Suprapubic skin (tissue), 4 donors: Measurements from ENCODE around the gene LRBA. TPM values are rescaled to one million over a fixed set of nuclear protein-coding genes. Genes with fewer than 3 reads are reported as not detected.
"Not testable (repeated sequence)": the region's sequence is repeated elsewhere in the genome, so short reads cannot be mapped to it uniquely, and the experiment has no call there.

Experiments
- DNase-seq, 2 donors: peaks; one replicate each; pipeline ENCODE4 v3.0.0-alpha.2; 2019; ENCODE audit warnings: low spot score in 2 of 2
- H3K27ac ChIP-seq: fragments of 200-600 bp; sonication (generic); one replicate; pipeline ENCODE4 v1.5.1; 2019
- H3K27me3 ChIP-seq: fragments of 200-600 bp; sonication (generic); one replicate; pipeline ENCODE4 v1.5.1; 2019
- H3K36me3 ChIP-seq: fragments of 200-600 bp; sonication (generic); one replicate; pipeline ENCODE4 v1.5.1; 2019
- H3K4me1 ChIP-seq: fragments of 200-600 bp; sonication (generic); one replicate; pipeline ENCODE4 v1.5.1; 2019
- H3K4me3 ChIP-seq: fragments of 200-600 bp; sonication (generic); one replicate; pipeline ENCODE4 v1.5.1; 2019; ENCODE audit warnings: mild to moderate bottlenecking
- H3K9me3 ChIP-seq: fragments of 200-600 bp; sonication (generic); one replicate; pipeline ENCODE4 v1.5.1; 2019
- CTCF ChIP-seq, 2 donors: fragments of 200-600 bp in 1 of 2; fragments of 450-650 bp in 1 of 2; sonication (generic) in 1 of 2; IDR thresholded peaks; one replicate each; pipeline ENCODE4 v1.5.1; 2016 to 2019; ENCODE audit warnings: antibody characterized with exemption in 2 of 2, mild to moderate bottlenecking in 1 of 2, moderate library complexity in 1 of 2
- EP300 ChIP-seq: sonication (generic); formaldehyde crosslinking; IDR thresholded peaks from one replicate; pipeline ENCODE4 v1.6.1; 2017; ENCODE audit warnings: antibody characterized with exemption
- POLR2A ChIP-seq, 2 donors: fragments of 450-650 bp; IDR thresholded peaks; one replicate each; pipeline ENCODE4 v1.6.1; 2017; ENCODE audit warnings: antibody characterized with exemption in 2 of 2, mild to moderate bottlenecking in 2 of 2, moderate library complexity in 2 of 2
- POLR2AphosphoS5 ChIP-seq, 3 donors: sonication (generic); formaldehyde crosslinking; IDR thresholded peaks; one replicate each; pipeline ENCODE4 v1.6.1; 2017; ENCODE audit warnings: antibody characterized with exemption in 3 of 3
- WGBS: methylation state at CpG from one replicate; pipeline ENCODE4 v1.1.5; 2018; 5-methylcytosine and 5-hydroxymethylcytosine counted together
- total RNA-seq, 4 donors: library from RNA; depleted of rRNA; stranded (reverse); fragments of >200 nt; gene quantifications; one replicate each; pipeline ENCODE4 v1.1.0, GENCODE V29; 2016

LRBA gene
- total RNA-seq, 4 donors from 2014 or later, result 64.6 to 128 (median 81.0) TPM

- Histone ChIP-seq H3K27ac (no peak overlapping the region), H3K4me1 (no peaks in the 10 kb centered on the region), H3K9me3 (no peaks in the 10 kb centered on the region), H3K4me3 (no peak overlapping the region), H3K36me3 (no peaks in the 10 kb centered on the region), H3K27me3 (no peaks in the 10 kb centered on the region)
- TF ChIP-seq POLR2A (IDR thresholded peaks at IDR 0.05) (no peak), EP300 (no peak), CTCF (IDR thresholded peaks at IDR 0.05) (no peak), POLR2AphosphoS5 (IDR thresholded peaks at IDR 0.05) (no peak)
- 93% methylated on average over 10 of the region's 10 CpGs for WGBS
- DNase-seq, result no peak
Measured at GRCh38 chr4:151029537-151029936, 14.5 kb upstream of the LRBA start.

GRCh38 chr4:151029006-151029405 lies 13.9 kb upstream of the LRBA start:
- not testable (repeated sequence) for DNase-seq, H3K27me3 ChIP-seq

GRCh38 chr4:151025759-151026158 lies 10.7 kb upstream of the LRBA start:
- Histone ChIP-seq H3K9me3 (no peaks in the 10 kb centered on the region), H3K27ac (no peak overlapping the region), H3K4me1 (no peaks in the 10 kb centered on the region), H3K4me3 (no peak overlapping the region), H3K27me3 (no peaks in the 10 kb centered on the region), H3K36me3 (no peaks in the 10 kb centered on the region)
- WGBS, result 86% methylated on average over 3 of the region's 3 CpGs
- TF ChIP-seq CTCF (IDR thresholded peaks at IDR 0.05) (no peak), EP300 (no peak), POLR2A (IDR thresholded peaks at IDR 0.05) (no peak), POLR2AphosphoS5 (IDR thresholded peaks at IDR 0.05) (no peak)
- DNase-seq, result no peak

More at GRCh38 chr4:151029006-151029405, 13.9 kb upstream of the LRBA start:
- H3K27ac ChIP-seq, H3K4me1 ChIP-seq, H3K4me3 ChIP-seq, H3K36me3 ChIP-seq, H3K9me3 ChIP-seq: not testable (repeated sequence)
- 88% methylated on average over 10 of the region's 10 CpGs for WGBS

GRCh38 chr4:151022586-151022985 lies 7.5 kb upstream of the LRBA start:
- Histone ChIP-seq H3K9me3 (no peaks in the 10 kb centered on the region), H3K4me1 (no peaks in the 10 kb centered on the region), H3K36me3 (no peaks in the 10 kb centered on the region), H3K27ac (no peak overlapping the region), H3K27me3 (no peaks in the 10 kb centered on the region), H3K4me3 (no peak overlapping the region)
- TF ChIP-seq CTCF (IDR thresholded peaks at IDR 0.05) (no peak), EP300 (no peak), POLR2AphosphoS5 (IDR thresholded peaks at IDR 0.05) (no peak), POLR2A (IDR thresholded peaks at IDR 0.05) (no peak)
- WGBS, result 87% methylated on average over 2 of the region's 2 CpGs
- DNase-seq, result no peak

- Histone ChIP-seq H3K9me3 (no peaks in the 10 kb centered on the region), H3K4me3 (no peak overlapping the region), H3K4me1 (peaks cover 2% of the 10 kb centered on the region), H3K27ac (no peak overlapping the region), H3K36me3 (no peaks in the 10 kb centered on the region), H3K27me3 (no peaks in the 10 kb centered on the region)
- DNase-seq, result no peak
- 100% methylated on average over 1 of the region's 1 CpG for WGBS
- no peak for TF ChIP-seq POLR2AphosphoS5 (IDR thresholded peaks at IDR 0.05)
- no peak for TF ChIP-seq EP300
- no peak for TF ChIP-seq CTCF (IDR thresholded peaks at IDR 0.05)
- TF ChIP-seq POLR2A (IDR thresholded peaks at IDR 0.05), result no peak
Measured at GRCh38 chr4:151021637-151022334, 6.7 kb upstream of the LRBA start.
